MM.1S (cell line): Measurements from ENCODE around the gene G3BP1.

Source experiments
- DNase-seq: peaks from one replicate; pipeline ENCODE4 v3.0.0-alpha.2; 2015
- H2AFZ ChIP-seq: fragments of 300-600 bp; sonication (generic); 2 replicates; pipeline ENCODE4 v1.6.0; 2016; ENCODE audit warnings: antibody characterized with exemption, low read length
- H3F3A ChIP-seq: fragments of 300-600 bp; sonication (generic); 2 replicates; pipeline ENCODE4 v1.6.1; 2016; ENCODE audit warnings: mild to moderate bottlenecking, antibody characterized with exemption, low read length, moderate library complexity, mixed read lengths; ENCODE audit not compliant: insufficient read depth
- H3K27ac ChIP-seq: fragments of 300-600 bp; sonication (generic); 2 replicates; pipeline ENCODE4 v1.5.1; 2016; ENCODE audit warnings: mild to moderate bottlenecking, low read length
- H3K27me3 ChIP-seq: fragments of 300-600 bp; sonication (generic); replicated peaks from 2 replicates; pipeline ENCODE4 v1.6.0; 2016; ENCODE audit warnings: low read length; ENCODE audit not compliant: insufficient read depth
- H3K36me3 ChIP-seq: fragments of 300-600 bp; sonication (generic); replicated peaks from 2 replicates; pipeline ENCODE4 v1.6.1; 2016; ENCODE audit warnings: mild to moderate bottlenecking, low read length, mixed read lengths; ENCODE audit not compliant: insufficient read depth
- H3K4me1 ChIP-seq: fragments of 300-600 bp; sonication (generic); 2 replicates; pipeline ENCODE4 v1.6.1; 2016; ENCODE audit warnings: low read length, mixed read lengths
- H3K4me2 ChIP-seq: fragments of 300-600 bp; sonication (generic); 2 replicates; pipeline ENCODE4 v1.6.0; 2016; ENCODE audit warnings: low read depth, low read length
- H3K4me3 ChIP-seq: fragments of 300-600 bp; sonication (generic); 2 replicates; pipeline ENCODE4 v1.5.1; 2016; ENCODE audit warnings: low read length, mixed read lengths
- H3K79me2 ChIP-seq: fragments of 300-600 bp; sonication (generic); 2 replicates; pipeline ENCODE4 v1.6.1; 2016; ENCODE audit warnings: mixed run types, low read length, mixed read lengths
- H3K9ac ChIP-seq: fragments of 300-600 bp; sonication (generic); 2 replicates; pipeline ENCODE4 v1.6.1; 2016; ENCODE audit warnings: low read length, mixed read lengths
- H3K9me2 ChIP-seq: fragments of 300-600 bp; sonication (generic); replicated peaks from 2 replicates; pipeline ENCODE4 v1.6.1; 2016; ENCODE audit warnings: mild to moderate bottlenecking, low read length, mixed read lengths; ENCODE audit not compliant: insufficient read depth
- H3K9me3 ChIP-seq: fragments of 300-600 bp; sonication (generic); replicated peaks from 2 replicates; pipeline ENCODE4 v1.6.1; 2016; ENCODE audit warnings: mild to moderate bottlenecking, low read length, mixed read lengths; ENCODE audit not compliant: insufficient read depth
- H4K20me1 ChIP-seq: fragments of 300-600 bp; sonication (generic); 2 replicates; pipeline ENCODE4 v1.6.1; 2016; ENCODE audit warnings: mild to moderate bottlenecking, low read length, moderate library complexity, mixed read lengths; ENCODE audit not compliant: insufficient read depth
- CTCF ChIP-seq: fragments of 300-600 bp; sonication (generic); IDR thresholded peaks from 2 replicates; pipeline ENCODE4 v1.5.1; 2016; ENCODE audit warnings: antibody characterized with exemption, low read length, mixed read lengths
- EZH2 ChIP-seq: fragments of 300-600 bp; sonication (generic); optimal IDR thresholded peaks from 2 replicates; pipeline ENCODE3; 2017; ENCODE audit warnings: low read depth, mild to moderate bottlenecking, antibody characterized with exemption, low read length, mixed read lengths
- EZH2phosphoT487 ChIP-seq: fragments of 300-600 bp; sonication (generic); IDR thresholded peaks from 2 replicates; pipeline ENCODE4 v1.6.1; 2018; ENCODE audit warnings: antibody characterized with exemption, low read length

The G3BP1 gene

GRCh38 chr5:151751091-151751490 is 20.7 kb upstream of the G3BP1 start:
- peaks cover 9% of the 10 kb centered on the region for H3K36me3 ChIP-seq
- no peak for DNase-seq
- no peaks in the 10 kb centered on the region for H3K9me2 ChIP-seq
- H3K79me2 ChIP-seq: peaks cover 81% of the 10 kb centered on the region
- H3K4me2 ChIP-seq: no peak overlapping the region; the same call in 1 of the 2 replicates
- H3F3A ChIP-seq: peaks cover 37% of the 10 kb centered on the region
- no peaks in the 10 kb centered on the region for H4K20me1 ChIP-seq
- no peaks in the 10 kb centered on the region for H3K9me3 ChIP-seq
- H3K9ac ChIP-seq: no peak overlapping the region
- H3K27me3 ChIP-seq: no peaks in the 10 kb centered on the region
- H3K4me1 ChIP-seq: peaks cover 61% of the 10 kb centered on the region
- no peak overlapping the region for H3K4me3 ChIP-seq
- peak overlapping the region; percentile 93; the same call in 1 of the 2 replicates for H3K27ac ChIP-seq
- H2AFZ ChIP-seq: no peak overlapping the region
- TF ChIP-seq EZH2phosphoT487 (no peak), EZH2 (no peak), CTCF (no peak)

GRCh38 chr5:151751593-151751992 is 20.2 kb upstream of the G3BP1 start:
- Histone ChIP-seq H3K79me2 (peaks cover 78% of the 10 kb centered on the region), H3K4me2 (no peak overlapping the region; the same call in 1 of the 2 replicates), H3K9me2 (no peaks in the 10 kb centered on the region), H3K27me3 (no peaks in the 10 kb centered on the region), H3K4me3 (no peak overlapping the region), H3K9me3 (no peaks in the 10 kb centered on the region), H3K27ac (peak overlapping the region; percentile 93; the same call in 1 of the 2 replicates), H3K36me3 (peaks cover 9% of the 10 kb centered on the region), H3K9ac (no peak overlapping the region), H2AFZ (no peak overlapping the region), H4K20me1 (no peaks in the 10 kb centered on the region), H3F3A (peaks cover 42% of the 10 kb centered on the region), H3K4me1 (peaks cover 62% of the 10 kb centered on the region)
- no peak for DNase-seq
- TF ChIP-seq CTCF (no peak), EZH2 (no peak), EZH2phosphoT487 (no peak)

- DNase-seq: peak; percentile 91
- H3K79me2 ChIP-seq: peaks cover 69% of the 10 kb centered on the region
- peak overlapping the region; percentile 90; the same call in 1 of the 2 replicates for H3K9ac ChIP-seq
- no peaks in the 10 kb centered on the region for H3K9me2 ChIP-seq
- no peak overlapping the region for H2AFZ ChIP-seq
- H3F3A ChIP-seq: peaks cover 48% of the 10 kb centered on the region
- H3K4me1 ChIP-seq: peaks cover 57% of the 10 kb centered on the region
- TF ChIP-seq EZH2 (no peak), CTCF (no peak), EZH2phosphoT487 (no peak)
- peaks cover 9% of the 10 kb centered on the region for H3K36me3 ChIP-seq
- no peaks in the 10 kb centered on the region for H3K9me3 ChIP-seq
- H3K27ac ChIP-seq: peak overlapping the region; percentile 78
- no peaks in the 10 kb centered on the region for H3K27me3 ChIP-seq
- H4K20me1 ChIP-seq: no peaks in the 10 kb centered on the region
- H3K4me3 ChIP-seq: peak overlapping the region; percentile 55
- H3K4me2 ChIP-seq: peak overlapping the region; percentile 82
Measured at GRCh38 chr5:151755383-151755782, 16.4 kb upstream of the G3BP1 start.
